Epidermal melanocyte (primary cell): ENCODE results near the gene ATAD3B.
"Not testable (repeated sequence)": the region's sequence is repeated elsewhere in the genome, so short reads cannot be mapped to it uniquely, and the experiment has no call there.

Experiments
- DNase-seq: peaks from one replicate; pipeline ENCODE4 v3.0.0; 2011; ENCODE audit warnings: low spot score; ENCODE audit not compliant: insufficient read length

Gene ATAD3B

GRCh38 chr1:1432951-1433803 lies 38.4 kb upstream of the ATAD3B start:
- DNase-seq, result peak; percentile 23

- DNase-seq, result no peak
These were observed 37.8 kb upstream of the ATAD3B start for GRCh38 chr1:1433804-1434130.

- DNase-seq, result no peak
These were observed 37.3 kb upstream of the ATAD3B start for GRCh38 chr1:1434131-1434823.

- no peak for DNase-seq
These were observed 36.8 kb upstream of the ATAD3B start for GRCh38 chr1:1434824-1435105.

- peak; percentile 97 for DNase-seq
These were observed 36.3 kb upstream of the ATAD3B start, which contains the start of gene VWA1 for GRCh38 chr1:1435106-1435903. TSS of gene VWA1 (plus strand) at chr1:1435690. CDS start at chr1:1435749, 59 bp downstream.

- DNase-seq, result peak; percentile 17
These were observed 35.5 kb upstream of the ATAD3B start for GRCh38 chr1:1435911-1436629.

- DNase-seq, result peak; percentile 17
These were observed 34.9 kb upstream of the ATAD3B start for GRCh38 chr1:1436630-1437032.

GRCh38 chr1:1437033-1437903 lies 34.3 kb upstream of the ATAD3B start:
- no peak for DNase-seq

- DNase-seq, result peak; percentile 25
These were observed 33.6 kb upstream of the ATAD3B start for GRCh38 chr1:1437904-1438376.

GRCh38 chr1:1438531-1439381 lies 32.8 kb upstream of the ATAD3B start:
- DNase-seq, result peak; percentile 16

- DNase-seq, result no peak
These were observed 31.9 kb upstream of the ATAD3B start for GRCh38 chr1:1439546-1440261.

GRCh38 chr1:1440262-1441001 lies 31.1 kb upstream of the ATAD3B start:
- no peak for DNase-seq

- peak; percentile 96 for DNase-seq
These were observed 30.3 kb upstream of the ATAD3B start for GRCh38 chr1:1441002-1441888.

- no peak for DNase-seq
These were observed 29.3 kb upstream of the ATAD3B start for GRCh38 chr1:1442069-1442770.

GRCh38 chr1:1446631-1447030 lies 24.9 kb upstream of the ATAD3B start:
- DNase-seq, result not testable (repeated sequence)

GRCh38 chr1:1449099-1449739 lies 22.3 kb upstream of the ATAD3B start, which contains the start of gene ATAD3C:
TSS of gene ATAD3C (plus strand) at chr1:1449689. CDS start at chr1:1450684, 995 bp downstream.
- DNase-seq, result no peak
